Mesothelial cell of epicardium (in vitro differentiated cells): ENCODE results near the gene IL1RL1. TPM values are rescaled to one million over a fixed set of nuclear protein-coding genes. Genes with fewer than 3 reads are reported as not detected.

ENCODE experiments used
- DNase-seq, 2 experiments: peaks; one replicate each; pipeline ENCODE4 v3.0.0; 2021; ENCODE audit warnings: low spot score in 2 of 2; ENCODE audit not compliant: unreplicated experiment in 2 of 2
- H3K27ac Mint-ChIP-seq: 2 replicates; pipeline ENCODE4 v1.8.0; 2021; ENCODE audit warnings: mixed read lengths
- H3K27me3 Mint-ChIP-seq: 2 replicates; pipeline ENCODE4 v1.8.0; 2021; ENCODE audit warnings: low read depth, mixed read lengths
- H3K36me3 Mint-ChIP-seq: 2 replicates; pipeline ENCODE4 v1.8.0; 2021; ENCODE audit warnings: mixed read lengths
- H3K4me1 Mint-ChIP-seq: 2 replicates; pipeline ENCODE4 v1.8.0; 2021; ENCODE audit warnings: mixed read lengths
- H3K4me3 Mint-ChIP-seq: 2 replicates; pipeline ENCODE4 v1.8.0; 2021; ENCODE audit warnings: mild to moderate bottlenecking, moderate library complexity, mixed read lengths
- H3K9me3 Mint-ChIP-seq: 2 replicates; pipeline ENCODE4 v1.8.0; 2021; ENCODE audit warnings: mixed read lengths
- CTCF ChIP-seq: fragments of 200-600 bp; sonication (generic); IDR thresholded peaks from one replicate; pipeline ENCODE4 v1.5.0; 2021; ENCODE audit warnings: antibody characterized with exemption; ENCODE audit not compliant: unreplicated experiment
- total RNA-seq: library from RNA; stranded (reverse); gene quantifications from 3 replicates; pipeline ENCODE4 v1.2.1, GENCODE V29; 2021

The IL1RL1 gene
- total RNA-seq, 1 donor from 2014 or later, result 0.18 TPM

GRCh38 chr2:102268510-102269199, 42.7 kb upstream of the IL1RL1 start:
- Mint-ChIP-seq H3K9me3 (no peaks in the 10 kb centered on the region), H3K27me3 (peaks cover 9% of the 10 kb centered on the region), H3K36me3 (no peaks in the 10 kb centered on the region), H3K27ac (no peak overlapping the region), H3K4me3 (no peak overlapping the region), H3K4me1 (peaks cover 5% of the 10 kb centered on the region)
- TF ChIP-seq CTCF, result no peak
- DNase-seq, result no peak

- no peaks in the 10 kb centered on the region for H3K36me3 Mint-ChIP-seq
- no peak overlapping the region for H3K27ac Mint-ChIP-seq
- H3K27me3 Mint-ChIP-seq, result peaks cover 9% of the 10 kb centered on the region
- peaks cover 5% of the 10 kb centered on the region for H3K4me1 Mint-ChIP-seq
- H3K9me3 Mint-ChIP-seq, result no peaks in the 10 kb centered on the region
- TF ChIP-seq CTCF, result no peak
- no peak overlapping the region for H3K4me3 Mint-ChIP-seq
- DNase-seq, result no peak
Measured at GRCh38 chr2:102269200-102269524, 42.2 kb upstream of the IL1RL1 start.

- Mint-ChIP-seq H3K4me1 (peaks cover 5% of the 10 kb centered on the region), H3K9me3 (peaks cover 5% of the 10 kb centered on the region), H3K27ac (no peak overlapping the region), H3K4me3 (no peak overlapping the region), H3K36me3 (no peaks in the 10 kb centered on the region), H3K27me3 (peaks cover 9% of the 10 kb centered on the region)
- TF ChIP-seq CTCF, result no peak
- DNase-seq, result no peak
Measured at GRCh38 chr2:102271844-102272243, 39.5 kb upstream of the IL1RL1 start.

- TF ChIP-seq CTCF, result no peak
- Mint-ChIP-seq H3K27me3 (peaks cover 15% of the 10 kb centered on the region), H3K27ac (no peak overlapping the region), H3K4me3 (no peak overlapping the region), H3K36me3 (no peaks in the 10 kb centered on the region), H3K9me3 (peaks cover 5% of the 10 kb centered on the region), H3K4me1 (peaks cover 5% of the 10 kb centered on the region)
- no peak for DNase-seq
Measured at GRCh38 chr2:102273619-102274211, 37.6 kb upstream of the IL1RL1 start.

- Mint-ChIP-seq H3K36me3 (no peaks in the 10 kb centered on the region), H3K4me1 (no peaks in the 10 kb centered on the region), H3K27ac (no peak overlapping the region), H3K27me3 (peaks cover 18% of the 10 kb centered on the region), H3K9me3 (peaks cover 5% of the 10 kb centered on the region), H3K4me3 (no peak overlapping the region)
- DNase-seq, result no peak
- TF ChIP-seq CTCF, result no peak
Measured at GRCh38 chr2:102276549-102277201, 34.7 kb upstream of the IL1RL1 start.
